H1 (cell line): ENCODE results near the gene ARMC12. TPM values are rescaled to one million over a fixed set of nuclear protein-coding genes. Genes with fewer than 3 reads are reported as not detected.

Experiments
- ASH2L ChIP-seq: fragments of 200-600, 300-600 bp; sonication (generic); IDR thresholded peaks from one replicate; pipeline ENCODE4 v1.7.1; 2017; ENCODE audit warnings: low read length
- BCL11A ChIP-seq, 2 experiments: IDR thresholded peaks; one replicate each; pipeline ENCODE4 v1.6.1; 2011; ENCODE audit warnings: low read depth in 2 of 2, low read length in 2 of 2, mild to moderate bottlenecking in 2 of 2
- CTBP2 ChIP-seq: IDR thresholded peaks from 2 replicates; pipeline ENCODE4 v1.7.0; 2011; ENCODE audit warnings: borderline replicate concordance, mild to moderate bottlenecking, moderate library complexity, mixed read lengths, low read length; ENCODE audit not compliant: insufficient read depth, insufficient read length
- EP300 ChIP-seq, 2 experiments: IDR thresholded peaks; 1 replicate in 1 of 2; 2 replicates in 1 of 2; pipeline ENCODE4 v1.6.1; 2011 to 2012; ENCODE audit warnings: low read depth in 2 of 2, low read length in 2 of 2, mild to moderate bottlenecking in 2 of 2, borderline replicate concordance in 1 of 2, inconsistent platforms in 1 of 2, moderate library complexity in 1 of 2
- EZH2 ChIP-seq: fragments of 200-600 bp; sonication (generic); IDR thresholded peaks from 2 replicates; pipeline ENCODE4 v1.7.1; 2012; ENCODE audit warnings: low read depth, mild to moderate bottlenecking, moderate library complexity, low read length, inconsistent platforms; ENCODE audit not compliant: severe bottlenecking
- GABPA ChIP-seq: IDR thresholded peaks from 2 replicates; pipeline ENCODE4 v1.6.1; 2011; ENCODE audit warnings: mild to moderate bottlenecking, low read length, moderate library complexity, borderline replicate concordance; ENCODE audit not compliant: insufficient read depth
- HDAC2 ChIP-seq, 2 experiments: fragments of 300-600 bp in 1 of 2; sonication (generic) in 1 of 2; IDR thresholded peaks; 2 replicates each; pipeline ENCODE4 v1.6.1; 2011 to 2012; ENCODE audit warnings: low read depth in 2 of 2, low read length in 2 of 2, mild to moderate bottlenecking in 2 of 2, moderate library complexity in 2 of 2, borderline replicate concordance in 1 of 2, inconsistent platforms in 1 of 2
- JUND ChIP-seq: IDR thresholded peaks from 2 replicates; pipeline ENCODE4 v1.6.1; 2011; ENCODE audit warnings: mild to moderate bottlenecking, improper control_type of control experiment, low read length
- MAFK ChIP-seq: IDR thresholded peaks from 2 replicates; pipeline ENCODE4 v1.6.1; 2012; ENCODE audit warnings: low read depth, mild to moderate bottlenecking, improper control_type of control experiment, low read length
- PHF8 ChIP-seq: fragments of 200-600 bp; sonication (generic); conservative IDR thresholded peaks from 2 replicates; pipeline ENCODE4 v1.7.1; 2012; ENCODE audit warnings: low read depth, mild to moderate bottlenecking, inconsistent platforms, low read length, moderate library complexity
- POLR2AphosphoS5 ChIP-seq: IDR thresholded peaks from 2 replicates; pipeline ENCODE4 v1.6.1; 2011; ENCODE audit warnings: low read depth, low read length
- POU5F1 ChIP-seq: IDR thresholded peaks from 2 replicates; pipeline ENCODE4 v1.6.1; 2011; ENCODE audit warnings: low read depth, mild to moderate bottlenecking, low read length, moderate library complexity
- RAD21 ChIP-seq, 2 experiments: IDR thresholded peaks in 1 of 2; conservative IDR thresholded peaks in 1 of 2; 2 replicates each; pipeline ENCODE4 v1.6.1; 2011; ENCODE audit warnings: low read depth in 2 of 2, low read length in 2 of 2, improper control_type of control experiment in 1 of 2, inconsistent platforms in 1 of 2, mild to moderate bottlenecking in 1 of 2, moderate library complexity in 1 of 2
- RNF2 ChIP-seq: fragments of 200-900, 300-1000 bp; sonication (generic); IDR thresholded peaks from 2 replicates; pipeline ENCODE4 v1.7.1; 2016; ENCODE audit warnings: borderline replicate concordance, low read depth, mild to moderate bottlenecking, antibody characterized with exemption, low read length; ENCODE audit not compliant: poor library complexity, severe bottlenecking; ENCODE audit errors: missing control alignments
- SIRT6 ChIP-seq: IDR thresholded peaks from one replicate; pipeline ENCODE4 v1.7.1; 2012; ENCODE audit warnings: low read length, inconsistent platforms
- SP4 ChIP-seq: IDR thresholded peaks from 2 replicates; pipeline ENCODE4 v1.6.1; 2012; ENCODE audit warnings: low read length, inconsistent platforms
- SUZ12 ChIP-seq: fragments of 200-600 bp; sonication (generic); IDR thresholded peaks from 2 replicates; pipeline ENCODE4 v1.6.1; 2012; ENCODE audit warnings: mild to moderate bottlenecking, inconsistent platforms, low read length, moderate library complexity, mixed read lengths
- TAF1 ChIP-seq: IDR thresholded peaks from 2 replicates; pipeline ENCODE4 v1.6.1; 2011; ENCODE audit warnings: mild to moderate bottlenecking, low read depth, low read length
- TBP ChIP-seq: IDR thresholded peaks from 2 replicates; pipeline ENCODE4 v1.6.1; 2011; ENCODE audit warnings: low read depth, low read length, improper control_type of control experiment
- YY1 ChIP-seq: IDR thresholded peaks from 2 replicates; pipeline ENCODE4 v1.6.1; 2011; ENCODE audit warnings: low read depth, mild to moderate bottlenecking, low read length
- polyA plus RNA-seq, 7 experiments: library from polyadenylated mRNA; depleted of rRNA in 3 of 7; stranded (reverse) in 5 of 7; unstranded in 2 of 7; fragments of >200 nt in 5 of 7; fragments of 200-250 nt in 2 of 7; gene quantifications; 1 replicate in 5 of 7; 2 replicates in 1 of 7; 4 replicates in 1 of 7; pipeline versions ENCODE4 v1.2.1 to v1.2.3, GENCODE V29; 2011 to 2013; ENCODE audit warnings: missing spikeins in 2 of 7, mixed read lengths in 2 of 7
- total RNA-seq: library from RNA; stranded (reverse); fragmentation: NEBNext Ultra II Directional; extraction: Animal tissue kit (Norgen Biotek cat#: 25700); gene quantifications from 2 replicates; pipeline ENCODE4 v1.2.1, GENCODE V29; 2021
- TF ChIP-seq, protein P1 (sequence below): IDR thresholded peaks from 2 replicates; pipeline ENCODE4 v1.6.1; 2012; ENCODE audit warnings: inconsistent platforms
- TF ChIP-seq, protein P2 (sequence below): IDR thresholded peaks from 2 replicates; pipeline ENCODE4 v1.6.1; 2011; ENCODE audit warnings: low read depth, mild to moderate bottlenecking, low read length; ENCODE audit not compliant: insufficient read depth

The ARMC12 gene
- total and polyA plus RNA-seq, 2 of the 8 experiments (the other 6 are each of a cell fraction or from before 2014, with no cell fraction given) = 0.86 to 3.7 TPM

DNA sequence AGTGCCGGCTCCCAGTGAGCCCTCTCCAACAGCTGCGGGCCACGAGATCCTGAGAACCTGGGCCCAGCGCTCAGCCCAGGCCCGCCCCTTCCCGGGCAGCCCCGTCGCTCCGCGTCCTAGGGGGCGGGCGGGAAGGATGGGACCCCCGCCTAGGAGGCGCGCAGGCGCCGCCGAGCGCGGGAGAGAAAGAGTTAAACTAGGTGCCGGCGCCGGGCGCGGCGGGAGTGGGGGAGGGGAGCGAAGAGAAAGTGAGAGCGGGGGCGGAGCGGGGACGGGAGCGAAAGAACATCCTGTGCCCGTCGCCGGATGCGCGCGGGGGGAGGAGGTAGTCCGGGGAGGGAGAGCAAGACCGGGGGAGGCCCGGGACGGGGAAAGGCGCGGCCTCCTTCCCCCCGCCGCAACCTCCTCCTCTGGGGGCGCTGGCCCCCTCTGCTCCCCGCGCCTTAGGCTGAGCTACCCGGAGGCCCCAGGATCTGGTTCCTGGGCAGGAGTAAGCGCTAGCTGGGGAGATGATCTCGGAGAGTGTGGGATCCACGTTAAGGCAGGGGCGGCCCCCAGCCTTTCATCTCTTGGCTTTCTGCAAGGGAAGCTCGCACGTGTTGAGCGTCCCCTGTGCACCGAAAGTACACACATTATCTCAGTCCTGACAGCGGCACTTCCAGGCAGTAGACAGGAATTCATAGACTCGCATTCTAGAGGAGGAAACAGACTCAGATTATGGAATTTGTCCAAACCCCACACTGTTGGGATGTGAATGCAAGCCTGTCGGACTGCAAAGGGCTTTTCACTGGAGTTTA is 4.9 kb upstream of the ARMC12 start (continued):
- peak; percentile 82 for TF ChIP-seq CTBP2
- 0 out of 2 replicates have a peak, but pooled peaks have one; percentile 18 for TF ChIP-seq TBP
- no peak for TF ChIP-seq BCL11A (IDR thresholded peaks at IDR 0.05; ENCODE audit: low read depth in 2 of 2, low read length in 2 of 2)
- TF ChIP-seq HDAC2 (IDR thresholded peaks at IDR 0.05; ENCODE audit: borderline replicate concordance in 1 of 2, low read depth in 2 of 2, low read length in 2 of 2) = peak; percentile 39 to 64; a peak in 2 of 4 replicates
- TF ChIP-seq TAF1 = peak; percentile 39; the same call in 1 of the 2 replicates
- TF ChIP-seq EZH2 = no peak
- TF ChIP-seq YY1 = no peak
- TF ChIP-seq POLR2AphosphoS5 = peak; percentile 20; the same call in 1 of the 2 replicates
- TF ChIP-seq SP4 = no peak
- peak; percentile 51 for TF ChIP-seq PHF8
- no peak for TF ChIP-seq POU5F1
- TF ChIP-seq JUND = no peak
- no peak for TF ChIP-seq SIRT6
- TF ChIP-seq RNF2 = no peak
- peak in 1 of 2 experiments; percentile 89; a peak in 2 of 3 replicates for TF ChIP-seq EP300 (IDR thresholded peaks at IDR 0.05; ENCODE audit: borderline replicate concordance in 1 of 2, low read depth in 2 of 2, low read length in 2 of 2)
- no peak for TF ChIP-seq MAFK
- TF ChIP-seq, protein P1, sequence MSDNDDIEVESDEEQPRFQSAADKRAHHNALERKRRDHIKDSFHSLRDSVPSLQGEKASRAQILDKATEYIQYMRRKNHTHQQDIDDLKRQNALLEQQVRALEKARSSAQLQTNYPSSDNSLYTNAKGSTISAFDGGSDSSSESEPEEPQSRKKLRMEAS = peak; percentile 77
- no peak for TF ChIP-seq GABPA
- no peak for TF ChIP-seq SUZ12
- TF ChIP-seq ASH2L = peak; percentile 88
- peak in 1 of 2 experiments; percentile 6; a peak in 1 of 4 replicates for TF ChIP-seq RAD21 (IDR thresholded peaks at IDR 0.05 in 1 of 2, conservative IDR thresholded peaks at IDR 0.05 in 1 of 2; ENCODE audit: low read depth in 2 of 2, low read length in 2 of 2)
- TF ChIP-seq, protein P2, sequence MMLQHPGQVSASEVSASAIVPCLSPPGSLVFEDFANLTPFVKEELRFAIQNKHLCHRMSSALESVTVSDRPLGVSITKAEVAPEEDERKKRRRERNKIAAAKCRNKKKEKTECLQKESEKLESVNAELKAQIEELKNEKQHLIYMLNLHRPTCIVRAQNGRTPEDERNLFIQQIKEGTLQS = no peak
